NCI-H1048 (cell line): ENCODE results near the gene GNA12.

Experiments used
- DNase-seq: peaks from one replicate; lab custom pipeline; 2025; lab: John Stamatoyannopoulos, UW

The GNA12 gene

GRCh38 chr7:2802504-2803341 lies 41.4 kb downstream of the GNA12 start:
- no peak for DNase-seq

- no peak for DNase-seq
Measured at GRCh38 chr7:2802101-2802500, 42.0 kb downstream of the GNA12 start.

GRCh38 chr7:2800931-2801688 lies 43.0 kb downstream of the GNA12 start:
- DNase-seq, result no peak

GRCh38 chr7:2800220-2800930 lies 43.7 kb downstream of the GNA12 start:
- no peak for DNase-seq

GRCh38 chr7:2799253-2799652 lies 44.9 kb downstream of the GNA12 start:
- no peak for DNase-seq

- no peak for DNase-seq
Measured at GRCh38 chr7:2798669-2799068, 45.4 kb downstream of the GNA12 start.

GRCh38 chr7:2796358-2797352 lies 47.5 kb downstream of the GNA12 start:
- DNase-seq, result no peak

GRCh38 chr7:2795906-2796305 lies 48.2 kb downstream of the GNA12 start:
- no peak for DNase-seq

- DNase-seq, result no peak
Measured at GRCh38 chr7:2794836-2795636, 49.1 kb downstream of the GNA12 start.

GRCh38 chr7:2792856-2793487 lies 51.1 kb downstream of the GNA12 start:
- DNase-seq, result no peak

- DNase-seq, result no peak
Measured at GRCh38 chr7:2792235-2792634, 51.9 kb downstream of the GNA12 start.

GRCh38 chr7:2791390-2791789 lies 52.7 kb downstream of the GNA12 start:
- no peak for DNase-seq

- DNase-seq, result no peak
Measured at GRCh38 chr7:2787251-2787951, 56.7 kb downstream of the GNA12 start.

- no peak for DNase-seq
Measured at GRCh38 chr7:2786607-2787116, 57.4 kb downstream of the GNA12 start.

- no peak for DNase-seq
Measured at GRCh38 chr7:2785071-2785500, 59.0 kb downstream of the GNA12 start.

GRCh38 chr7:2782565-2782964 lies 61.5 kb downstream of the GNA12 start:
- DNase-seq, result no peak

GRCh38 chr7:2782121-2782520 lies 62.0 kb downstream of the GNA12 start:
- DNase-seq, result no peak

- no peak for DNase-seq
Measured at GRCh38 chr7:2781636-2782035, 62.5 kb downstream of the GNA12 start.

- no peak for DNase-seq
Measured at GRCh38 chr7:2779051-2779450, 65.1 kb downstream of the GNA12 start.
